Activated T-cell treated with anti-CD3 and anti-CD28 coated beads for 24 hours (primary cell): ENCODE results near the gene ANKAR.
A peak's percentile ranks its signal among the peaks of the same experiment; 100 is the strongest.
"Not testable (repeated sequence)": the region's sequence is repeated elsewhere in the genome, so short reads cannot be mapped to it uniquely, and the experiment has no call there.

Experiments used
- DNase-seq: peaks from one replicate; pipeline ENCODE4 v3.0.0-alpha.2; 2020; ENCODE audit warnings: low read depth

The ANKAR gene

GRCh38 chr2:189658306-189659212 is 15.9 kb upstream of the ANKAR start:
- no peak for DNase-seq

GRCh38 chr2:189659734-189660133 is 14.7 kb upstream of the ANKAR start:
- no peak for DNase-seq

- DNase-seq, result no peak
Measured at GRCh38 chr2:189660803-189661147, 13.7 kb upstream of the ANKAR start.

GRCh38 chr2:189661148-189661956 is 13.1 kb upstream of the ANKAR start, which contains the start of gene ASNSD1:
ASNSD1 (plus strand) TSS chr2:189661459; CDS start chr2:189666133, 4,674 bp downstream.
- DNase-seq, result peak; percentile 99

- DNase-seq, result no peak
Measured at GRCh38 chr2:189661957-189662321, 12.5 kb upstream of the ANKAR start.

- DNase-seq, result no peak
Measured at GRCh38 chr2:189662669-189663226, 11.7 kb upstream of the ANKAR start.

- DNase-seq, result not testable (repeated sequence)
Measured at GRCh38 chr2:189663319-189663718, 11.2 kb upstream of the ANKAR start.

GRCh38 chr2:189669913-189670312 is 4.6 kb upstream of the ANKAR start:
- DNase-seq, result no peak

- no peak for DNase-seq
Measured at GRCh38 chr2:189673661-189674373, 653 bp upstream of the ANKAR start.

GRCh38 chr2:189676471-189676870 is 2.0 kb downstream of the ANKAR start:
- DNase-seq, result no peak

GRCh38 chr2:189679226-189679625 is 4.8 kb downstream of the ANKAR start:
- DNase-seq, result no peak

GRCh38 chr2:189681203-189681602 is 6.7 kb downstream of the ANKAR start:
- DNase-seq, result no peak

GRCh38 chr2:189681903-189682302 is 7.4 kb downstream of the ANKAR start:
- DNase-seq, result no peak

- no peak for DNase-seq
Measured at GRCh38 chr2:189683348-189683747, 8.9 kb downstream of the ANKAR start.

GRCh38 chr2:189684811-189685210 is 10.3 kb downstream of the ANKAR start:
- no peak for DNase-seq

GRCh38 chr2:189685540-189686229 is 11.2 kb downstream of the ANKAR start:
- no peak for DNase-seq

- DNase-seq, result not testable (repeated sequence)
Measured at GRCh38 chr2:189687796-189688195, 13.3 kb downstream of the ANKAR start.

GRCh38 chr2:189696223-189696622 is 21.8 kb downstream of the ANKAR start:
- no peak for DNase-seq

- peak; percentile 21 for DNase-seq
Measured at GRCh38 chr2:189698020-189698887, 23.8 kb downstream of the ANKAR start.

GRCh38 chr2:189700681-189701080 is 26.2 kb downstream of the ANKAR start:
- DNase-seq, result no peak
